Astrocyte (in vitro differentiated cells and primary cell): Measurements from ENCODE around the gene KCTD20.

Experiments
- CTCF ChIP-seq: IDR thresholded peaks from 2 replicates; pipeline ENCODE4 v1.5.1; 2011; ENCODE audit warnings: low read depth, mild to moderate bottlenecking, inconsistent platforms, low read length, moderate library complexity; ENCODE audit not compliant: insufficient read depth
- EZH2 ChIP-seq: IDR thresholded peaks from 2 replicates; pipeline ENCODE4 v1.6.1; 2012; ENCODE audit warnings: mild to moderate bottlenecking, low read length, inconsistent platforms; ENCODE audit not compliant: insufficient read depth

- no peak for TF ChIP-seq CTCF
- TF ChIP-seq EZH2: no peak
These were observed 613 bp upstream of the KCTD20 start for GRCh38 chr6:36442103-36442670.
